GM19099 (cell line): Measurements from ENCODE around the gene SGF29.

Source experiments
- POLR2A ChIP-seq: IDR thresholded peaks from 3 replicates; pipeline ENCODE4 v1.6.1; 2011; ENCODE audit warnings: low read depth; ENCODE audit not compliant: insufficient read length; ENCODE audit errors: extremely low read depth

Gene SGF29

GRCh38 chr16:28575446-28576109 is 21.9 kb downstream of the SGF29 start:
- TF ChIP-seq POLR2A: no peak

- no peak for TF ChIP-seq POLR2A
These were observed 27.1 kb downstream of the SGF29 start for GRCh38 chr16:28580726-28581315.

GRCh38 chr16:28585674-28586073 is 32.0 kb downstream of the SGF29 start:
- no peak for TF ChIP-seq POLR2A

- TF ChIP-seq POLR2A: no peak
These were observed 32.7 kb downstream of the SGF29 start for GRCh38 chr16:28586466-28586865.

- TF ChIP-seq POLR2A: no peak
These were observed 33.7 kb downstream of the SGF29 start for GRCh38 chr16:28587386-28587785.

- no peak for TF ChIP-seq POLR2A
These were observed 35.3 kb downstream of the SGF29 start for GRCh38 chr16:28589069-28589468.

GRCh38 chr16:28589930-28590329 is 36.2 kb downstream of the SGF29 start:
- no peak for TF ChIP-seq POLR2A

- no peak for TF ChIP-seq POLR2A
These were observed 36.9 kb downstream of the SGF29 start for GRCh38 chr16:28590384-28591340.

- no peak for TF ChIP-seq POLR2A
These were observed 37.6 kb downstream of the SGF29 start for GRCh38 chr16:28591355-28591754.

- no peak for TF ChIP-seq POLR2A
These were observed 38.8 kb downstream of the SGF29 start for GRCh38 chr16:28592511-28592910.

GRCh38 chr16:28592979-28593553 is 39.3 kb downstream of the SGF29 start:
- no peak for TF ChIP-seq POLR2A

GRCh38 chr16:28596115-28596630 is 42.5 kb downstream of the SGF29 start:
- TF ChIP-seq POLR2A: no peak

GRCh38 chr16:28596840-28597691 is 43.3 kb downstream of the SGF29 start, which contains the start of gene SULT1A2:
Gene SULT1A2, minus strand, starts transcription at chr16:28597050. Its CDS starts 1,120 bp downstream, at chr16:28595930.
- no peak for TF ChIP-seq POLR2A

- TF ChIP-seq POLR2A: no peak
These were observed 44.1 kb downstream of the SGF29 start for GRCh38 chr16:28597692-28598261.

GRCh38 chr16:28602529-28602928 is 48.8 kb downstream of the SGF29 start:
- TF ChIP-seq POLR2A: no peak
